Tibial artery (tissue), 4 donors: ENCODE measurements around the gene KLHDC8B.
A peak's percentile ranks its signal among the peaks of the same experiment; 100 is the strongest.

Source experiments
- DNase-seq, 2 donors: peaks; one replicate each; pipeline ENCODE4 v3.0.0-alpha.2; 2019
- H3K27ac ChIP-seq, 2 donors: fragments of 200-600 bp; sonication (generic) in 1 of 2; 1 replicate in 1 of 2; 2 replicates in 1 of 2; pipeline ENCODE4 v1.5.1; 2018 to 2019; ENCODE audit warnings: mild to moderate bottlenecking in 1 of 2
- H3K27me3 ChIP-seq, 2 donors: fragments of 200-600 bp; sonication (generic) in 1 of 2; one replicate each; pipeline versions ENCODE4 v1.5.1 to v1.6.0; 2016 to 2019
- H3K36me3 ChIP-seq, 3 donors: fragments of 200-600 bp; sonication (generic) in 2 of 3; one replicate each; pipeline ENCODE4 v1.5.1; 2016 to 2019; ENCODE audit warnings: mild to moderate bottlenecking in 2 of 3
- H3K4me1 ChIP-seq, 4 donors: fragments of 200-600 bp; sonication (generic) in 2 of 4; 1 replicate in 3 of 4; 2 replicates in 1 of 4; pipeline ENCODE4 v1.5.1; 2016 to 2019
- H3K4me3 ChIP-seq, 2 donors: fragments of 200-600 bp; sonication (generic) in 1 of 2; 1 replicate in 1 of 2; 2 replicates in 1 of 2; pipeline ENCODE4 v1.5.1; 2018 to 2019; ENCODE audit warnings: mild to moderate bottlenecking in 2 of 2
- H3K9me3 ChIP-seq, 3 donors: fragments of 200-600 bp; sonication (generic) in 1 of 3; one replicate each; pipeline ENCODE4 v1.5.1; 2016 to 2019
- intact Hi-C: fragments of 100-400 bp; cut with DNase I; formaldehyde crosslinking; loops from one replicate; pipeline ENCODE4 v1.15.0; 2023; ENCODE audit warnings: low total_unique reads
- TF ChIP-seq, protein P1 (sequence below), 2 experiments: fragments of 200-600 bp in 1 of 2; fragments of 450-650 bp in 1 of 2; IDR thresholded peaks; one replicate each; pipeline ENCODE4 v1.5.1; 2017 to 2019; ENCODE audit warnings: antibody characterized with exemption in 2 of 2, mild to moderate bottlenecking in 1 of 2, moderate library complexity in 1 of 2

The KLHDC8B gene

GRCh38 chr3:49174397-49174985 is 3.1 kb downstream of the KLHDC8B start:
- TF ChIP-seq, protein P1, sequence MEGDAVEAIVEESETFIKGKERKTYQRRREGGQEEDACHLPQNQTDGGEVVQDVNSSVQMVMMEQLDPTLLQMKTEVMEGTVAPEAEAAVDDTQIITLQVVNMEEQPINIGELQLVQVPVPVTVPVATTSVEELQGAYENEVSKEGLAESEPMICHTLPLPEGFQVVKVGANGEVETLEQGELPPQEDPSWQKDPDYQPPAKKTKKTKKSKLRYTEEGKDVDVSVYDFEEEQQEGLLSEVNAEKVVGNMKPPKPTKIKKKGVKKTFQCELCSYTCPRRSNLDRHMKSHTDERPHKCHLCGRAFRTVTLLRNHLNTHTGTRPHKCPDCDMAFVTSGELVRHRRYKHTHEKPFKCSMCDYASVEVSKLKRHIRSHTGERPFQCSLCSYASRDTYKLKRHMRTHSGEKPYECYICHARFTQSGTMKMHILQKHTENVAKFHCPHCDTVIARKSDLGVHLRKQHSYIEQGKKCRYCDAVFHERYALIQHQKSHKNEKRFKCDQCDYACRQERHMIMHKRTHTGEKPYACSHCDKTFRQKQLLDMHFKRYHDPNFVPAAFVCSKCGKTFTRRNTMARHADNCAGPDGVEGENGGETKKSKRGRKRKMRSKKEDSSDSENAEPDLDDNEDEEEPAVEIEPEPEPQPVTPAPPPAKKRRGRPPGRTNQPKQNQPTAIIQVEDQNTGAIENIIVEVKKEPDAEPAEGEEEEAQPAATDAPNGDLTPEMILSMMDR (IDR thresholded peaks at IDR 0.05) = no peak
- intact Hi-C loops = loop anchor here (5.0 to 10.0 kb wide), 3 partner anchors 103 to 278 kb away; partner anchors contain the start of gene C3orf62
- H3K9me3 ChIP-seq = no peaks in the 10 kb centered on the region
- no peak overlapping the region for H3K4me3 ChIP-seq
- peak overlapping the region in 1 of 2 donors; percentile 97 for H3K27ac ChIP-seq
- DNase-seq = no peak
- H3K4me1 ChIP-seq = peaks cover 0 to 44% (median 37%) of the 10 kb centered on the region in 4 donors
- no peaks in the 10 kb centered on the region for H3K27me3 ChIP-seq
- peaks cover 8 to 41% (median 27%) of the 10 kb centered on the region in 3 donors for H3K36me3 ChIP-seq

- Histone ChIP-seq H3K9me3 (no peaks in the 10 kb centered on the region), H3K4me3 (no peak overlapping the region), H3K27me3 (no peaks in the 10 kb centered on the region), H3K36me3 (peaks cover 8 to 41% (median 27%) of the 10 kb centered on the region in 3 donors), H3K4me1 (peaks cover 0 to 41% (median 34%) of the 10 kb centered on the region in 4 donors), H3K27ac (no peak overlapping the region)
- intact Hi-C loops = loop anchor here (10.0 kb wide), 1 partner anchor 159 kb away; no protein-coding TSS in a partner anchor
- no peak for DNase-seq
- TF ChIP-seq, protein P1 (IDR thresholded peaks at IDR 0.05) = no peak
These were observed 4.1 kb downstream of the KLHDC8B start for GRCh38 chr3:49175530-49175929.

DNA sequence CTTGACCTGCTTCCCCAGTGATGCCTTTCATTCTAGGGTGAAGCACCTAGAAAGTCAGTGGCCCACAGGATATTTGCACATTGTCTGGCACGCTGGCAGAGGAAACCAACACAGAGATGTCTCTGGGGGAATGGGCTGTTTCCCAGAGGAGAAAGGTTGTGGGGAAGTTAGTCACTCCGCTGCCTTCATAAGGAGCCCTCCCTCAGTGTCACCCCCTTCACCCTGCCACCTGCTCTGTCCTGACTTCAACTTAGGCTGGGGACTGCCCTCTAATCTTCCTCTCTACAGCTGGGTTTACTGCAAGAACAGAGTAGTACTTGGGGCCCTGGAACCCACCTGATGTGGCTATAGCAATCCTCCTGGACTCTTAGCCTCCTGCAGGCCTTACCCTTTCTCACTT is 5.7 kb downstream of the KLHDC8B start:
- TF ChIP-seq, protein P1 (IDR thresholded peaks at IDR 0.05) = no peak
- no peak for DNase-seq
- H3K27me3 ChIP-seq = no peaks in the 10 kb centered on the region
- H3K36me3 ChIP-seq = peaks cover 8 to 41% (median 27%) of the 10 kb centered on the region in 3 donors
- no peak overlapping the region for H3K4me3 ChIP-seq
- no peaks in the 10 kb centered on the region for H3K9me3 ChIP-seq
- H3K27ac ChIP-seq = no peak overlapping the region
- intact Hi-C loops = loop anchor here (10.0 kb wide), 1 partner anchor 158 kb away; no protein-coding TSS in a partner anchor
- peaks cover 0 to 31% (median 26%) of the 10 kb centered on the region in 4 donors for H3K4me1 ChIP-seq

DNA sequence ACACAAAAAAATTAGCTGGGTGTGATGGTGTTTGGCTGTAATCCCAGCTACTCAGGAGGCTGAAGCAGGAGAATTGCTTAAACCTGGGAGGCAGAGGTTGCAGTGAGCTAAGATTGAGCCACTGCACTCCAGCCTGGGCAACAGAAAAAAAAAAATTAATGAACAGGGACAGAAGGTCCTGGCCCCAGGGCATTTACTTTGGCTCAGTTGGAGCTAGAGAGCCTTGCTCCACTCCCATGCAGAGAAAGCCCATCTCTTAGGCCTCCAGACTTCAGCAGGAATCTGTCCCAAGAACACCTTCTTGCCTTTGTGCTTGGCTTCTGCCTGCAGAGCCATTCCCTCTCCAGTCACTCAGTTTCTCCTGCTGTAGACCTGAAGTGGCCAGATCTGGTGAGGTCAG is 8.7 kb downstream of the KLHDC8B start:
- TF ChIP-seq, protein P1 (IDR thresholded peaks at IDR 0.05) = no peak
- Histone ChIP-seq H3K36me3 (peaks cover 5 to 29% (median 22%) of the 10 kb centered on the region in 3 donors), H3K4me1 (peaks cover 0 to under 1% (median 0%) of the 10 kb centered on the region in 4 donors)

GRCh38 chr3:49181351-49181750 is 10.0 kb downstream of the KLHDC8B start:
- Histone ChIP-seq H3K36me3 (peaks cover 0 to 16% (median 9%) of the 10 kb centered on the region in 3 donors), H3K4me3 (no peak overlapping the region), H3K9me3 (no peaks in the 10 kb centered on the region), H3K4me1 (no peaks in the 10 kb centered on the region), H3K27me3 (no peaks in the 10 kb centered on the region), H3K27ac (no peak overlapping the region)
- intact Hi-C loops = no loop called here
- TF ChIP-seq, protein P1 (IDR thresholded peaks at IDR 0.05) = no peak
- DNase-seq = no peak

More for the DNA sequence above, 8.7 kb downstream of the KLHDC8B start:
- no peak overlapping the region for H3K4me3 ChIP-seq
- no peak for DNase-seq
- no peaks in the 10 kb centered on the region for H3K9me3 ChIP-seq
- intact Hi-C loops = no loop called here
- H3K27me3 ChIP-seq = no peaks in the 10 kb centered on the region
- no peak overlapping the region for H3K27ac ChIP-seq
